HG02571 (cell line): ENCODE data around the gene ATR.

Experiments used
- ATAC-seq: cut with Tn5 transposase; IDR thresholded peaks from one replicate; pipeline ENCODE4 v1.9.1; 2021; ENCODE audit warnings: mild to moderate bottlenecking, moderate library complexity; ENCODE audit not compliant: unreplicated experiment

Gene ATR

DNA sequence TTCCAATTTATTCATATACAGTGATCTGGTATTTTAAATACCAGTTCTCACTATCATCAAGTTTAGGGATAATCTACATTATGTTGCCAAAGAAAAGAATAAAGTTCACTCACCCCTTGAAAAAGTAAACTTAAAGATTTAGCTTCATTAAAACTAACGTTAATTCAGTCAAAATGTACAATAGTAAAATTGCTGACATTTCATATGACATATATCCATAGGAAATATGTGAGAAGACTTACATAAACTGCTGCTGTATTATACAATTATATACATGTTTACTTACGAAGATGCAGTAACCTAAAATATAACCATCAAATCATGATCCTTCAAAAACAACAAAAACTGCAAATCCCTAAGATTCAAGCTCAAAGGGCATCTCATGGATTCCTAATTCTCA is 44.0 kb downstream of the ATR start:
- ATAC-seq = no peak

DNA sequence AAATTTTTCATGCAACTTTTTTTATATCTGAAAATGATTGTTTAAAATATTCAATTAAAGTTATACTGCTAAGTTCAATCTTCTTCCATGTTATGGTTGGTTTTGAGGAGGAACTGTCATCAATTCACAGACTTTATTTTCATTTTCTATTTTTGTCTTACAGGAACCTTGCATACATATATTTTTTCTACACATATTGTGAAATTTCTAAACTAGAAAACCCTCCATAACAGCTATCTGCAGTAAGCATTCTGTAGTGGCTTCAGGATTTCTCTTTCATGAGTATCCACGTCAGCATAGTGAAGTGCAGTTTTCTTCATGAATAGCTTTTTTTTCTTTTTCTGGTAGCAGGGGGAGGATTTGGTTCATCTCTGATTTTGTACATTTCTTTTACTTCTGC is 48.2 kb downstream of the ATR start:
- no peak for ATAC-seq

- ATAC-seq = no peak
Measured at GRCh38 chr3:142523921-142524566, 54.5 kb downstream of the ATR start.

DNA sequence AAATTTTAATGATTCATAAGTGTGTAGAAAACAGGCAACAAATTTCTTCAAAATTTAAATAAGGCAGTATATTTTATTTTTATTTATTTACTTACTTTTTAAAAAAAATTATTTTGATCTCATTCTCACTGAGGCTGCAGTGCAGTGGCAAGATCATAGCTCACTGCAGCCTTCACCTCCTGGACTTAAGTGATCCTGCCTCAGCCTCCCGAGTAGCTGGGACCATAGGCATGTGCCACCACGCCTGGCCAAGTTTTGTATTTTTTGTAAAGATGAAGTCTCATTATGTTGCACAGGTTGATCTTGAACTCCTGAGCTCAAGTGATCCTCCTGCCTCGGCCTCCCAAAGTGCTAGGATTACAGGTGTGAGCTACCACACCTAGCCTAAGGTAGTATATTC is 69.5 kb downstream of the ATR start:
- no peak for ATAC-seq

DNA sequence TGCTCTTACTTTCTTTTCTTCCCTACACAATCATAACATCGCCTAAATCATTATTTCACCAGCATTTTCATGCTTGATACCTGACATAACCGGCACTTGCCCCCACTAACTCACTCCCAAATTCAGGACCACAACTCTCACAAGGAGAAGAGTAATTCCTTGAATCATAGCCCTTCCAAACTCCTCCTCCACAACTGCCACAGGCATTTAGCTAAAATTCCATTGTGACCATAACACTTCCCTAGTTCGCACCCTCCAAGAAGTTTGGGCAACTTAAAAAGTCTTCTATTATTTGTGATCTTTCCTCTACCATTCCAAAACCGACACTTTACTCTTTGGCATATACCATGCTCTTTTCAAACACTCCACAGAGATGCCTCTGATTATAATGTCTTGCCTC is 71.3 kb downstream of the ATR start:
- no peak for ATAC-seq

DNA sequence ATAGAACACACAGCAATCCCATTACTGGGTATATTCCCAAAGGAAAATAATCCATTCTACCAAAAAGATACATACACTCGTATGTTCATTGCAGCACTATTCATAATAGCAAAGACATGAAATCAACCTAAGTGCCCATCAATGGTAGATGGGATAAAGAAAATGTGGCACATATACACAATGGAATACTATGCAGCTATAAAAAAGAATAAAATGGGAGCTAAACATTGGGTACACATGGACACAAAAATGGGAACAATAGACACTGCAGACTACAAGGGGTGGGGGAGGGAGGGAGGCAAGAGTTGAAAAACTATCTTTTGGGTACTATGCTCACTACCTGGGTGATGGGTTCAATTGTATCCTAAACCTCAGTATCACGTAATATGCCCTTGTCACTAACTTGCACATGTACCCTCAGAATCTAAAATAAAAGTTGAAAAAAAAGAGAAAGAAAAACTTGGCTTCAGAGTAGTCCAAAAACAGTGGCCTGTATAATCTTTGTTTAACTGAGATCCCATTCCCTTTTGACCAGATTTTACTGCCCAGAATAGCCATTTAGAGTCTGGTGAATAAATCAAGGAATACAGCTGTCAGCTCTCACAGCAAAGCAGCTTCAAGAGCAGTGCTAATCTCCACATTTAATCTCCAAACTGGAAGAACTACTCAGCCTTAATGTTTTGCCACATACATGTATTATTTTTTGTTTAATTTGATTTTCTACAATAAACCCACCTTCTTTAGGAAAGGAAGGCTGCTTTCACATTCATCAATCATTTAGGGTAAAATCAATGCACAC is 76.1 kb downstream of the ATR start:
- ATAC-seq = no peak

- ATAC-seq = no peak
Measured at GRCh38 chr3:142501004-142501926, 77.3 kb downstream of the ATR start.

- ATAC-seq = no peak
Measured at GRCh38 chr3:142500211-142500610, 78.3 kb downstream of the ATR start.

DNA sequence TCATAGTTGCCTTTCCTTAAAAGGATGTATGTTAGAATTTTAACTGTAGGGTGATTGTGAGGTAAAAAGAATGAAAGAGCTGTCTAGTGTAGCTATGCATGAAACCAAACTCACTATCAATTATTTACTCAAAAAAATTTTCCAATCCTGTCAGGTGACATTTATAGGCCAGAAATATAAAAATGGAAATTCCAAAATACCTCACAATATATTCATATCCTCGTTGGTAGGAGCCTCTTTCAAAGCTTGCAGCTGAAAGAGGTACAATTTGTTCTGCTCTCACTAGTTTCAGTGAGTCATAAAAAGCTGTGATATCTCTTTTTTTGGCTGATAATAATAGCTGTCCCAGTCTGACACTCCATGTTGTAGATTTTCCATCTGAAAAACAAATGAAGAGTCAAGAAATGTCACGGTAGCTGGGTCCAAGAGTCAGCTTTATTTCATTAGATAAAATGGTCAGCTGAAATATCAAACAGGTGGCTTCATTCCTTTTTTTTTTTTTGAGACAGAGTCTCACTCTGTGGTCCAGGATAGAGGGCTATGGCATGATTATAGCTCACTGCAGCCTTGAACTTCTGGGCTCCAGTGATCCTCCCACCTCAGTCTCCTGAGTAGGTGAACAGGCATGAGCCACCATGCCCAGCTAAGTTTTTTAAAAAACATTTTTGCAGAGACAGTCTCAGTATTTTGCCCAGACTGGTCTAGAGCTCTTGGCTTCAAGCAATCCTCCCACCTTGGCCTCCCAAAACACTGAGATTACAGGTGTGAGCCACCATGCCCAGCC is 79.9 kb downstream of the ATR start:
- ATAC-seq = peak; percentile 59

- ATAC-seq = no peak
Measured at GRCh38 chr3:142497729-142498128, 80.8 kb downstream of the ATR start.

DNA sequence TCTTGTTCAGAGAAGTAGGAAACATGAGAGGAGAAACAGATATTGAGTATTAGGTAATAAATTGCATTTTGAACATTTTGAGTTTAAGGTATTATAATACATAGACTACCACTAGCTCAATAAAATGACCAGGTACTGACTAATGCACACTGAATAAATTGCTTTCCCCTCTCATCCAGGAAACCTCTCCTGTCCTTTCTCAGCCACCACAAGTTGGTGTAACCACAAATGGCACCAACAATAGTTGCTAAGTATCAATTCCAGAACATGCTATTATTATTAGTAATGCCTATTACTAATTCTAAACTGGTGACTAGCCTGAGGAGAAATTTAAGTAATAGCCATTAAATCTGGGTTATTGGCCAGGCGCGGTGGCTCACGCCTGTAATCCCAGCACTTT is 83.4 kb downstream of the ATR start:
- ATAC-seq = no peak

GRCh38 chr3:142492184-142492583 is 86.3 kb downstream of the ATR start:
- ATAC-seq = no peak

- ATAC-seq = no peak
Measured at GRCh38 chr3:142489572-142490323, 88.8 kb downstream of the ATR start.

- no peak for ATAC-seq
Measured at GRCh38 chr3:142484912-142485435, 93.6 kb downstream of the ATR start.

DNA sequence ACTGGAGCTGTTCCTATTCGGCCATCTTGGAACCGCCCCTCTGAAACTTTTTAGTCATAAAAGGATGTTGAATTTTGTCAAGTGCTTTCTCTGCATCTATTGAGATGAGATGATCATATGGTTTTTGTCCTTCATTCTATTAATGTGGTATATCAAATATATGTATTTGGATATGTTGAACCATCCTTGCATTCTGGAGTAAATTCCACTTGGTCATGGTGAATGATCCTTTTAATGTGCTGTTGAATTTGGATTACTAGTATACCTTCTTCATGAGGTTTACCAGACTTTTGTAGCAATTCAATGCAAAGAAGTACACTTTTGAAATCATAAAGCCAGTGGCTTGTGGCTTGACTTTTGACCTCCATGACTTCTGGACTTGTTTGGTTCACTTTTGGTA is 97.3 kb downstream of the ATR start:
- no peak for ATAC-seq

GRCh38 chr3:142470826-142471225 is 107.7 kb downstream of the ATR start:
- no peak for ATAC-seq

DNA sequence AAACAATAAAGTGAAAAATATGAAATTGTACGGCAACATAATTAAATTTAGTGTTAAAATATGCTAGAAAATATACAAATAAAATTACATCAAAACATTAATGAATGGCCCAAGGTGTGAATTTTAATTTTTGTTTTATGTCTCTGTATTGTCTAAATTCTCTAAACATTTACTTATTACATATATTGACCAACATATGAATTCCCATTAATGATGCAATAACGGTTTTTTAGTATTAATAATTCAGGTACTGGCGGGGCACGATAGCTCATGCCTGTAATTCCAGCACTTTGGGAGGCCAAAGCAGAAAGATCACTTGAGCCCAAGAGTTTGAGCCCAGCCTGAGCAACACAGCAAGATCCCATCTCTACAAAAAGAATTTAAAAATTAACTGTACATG is 110.1 kb downstream of the ATR start:
- no peak for ATAC-seq

GRCh38 chr3:142467768-142468167 is 110.8 kb downstream of the ATR start:
- ATAC-seq = no peak

DNA sequence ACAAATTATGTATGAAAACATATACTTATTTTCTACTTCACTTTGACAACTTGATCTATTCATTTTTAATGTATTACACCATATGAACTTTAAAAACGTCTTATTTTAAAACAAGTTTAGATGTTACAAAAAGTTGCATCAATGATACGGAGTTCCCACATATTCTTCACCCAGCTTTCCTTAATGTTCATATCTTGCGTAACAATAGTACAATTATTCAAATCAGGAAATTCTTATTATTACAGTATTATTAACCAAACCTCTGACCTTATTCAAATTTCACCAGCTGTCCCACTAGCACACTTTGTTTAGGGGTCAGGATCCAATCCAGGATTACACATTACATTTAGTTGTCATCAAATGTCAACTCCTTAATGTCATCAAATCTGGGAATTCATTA is 117.8 kb downstream of the ATR start:
- no peak for ATAC-seq

DNA sequence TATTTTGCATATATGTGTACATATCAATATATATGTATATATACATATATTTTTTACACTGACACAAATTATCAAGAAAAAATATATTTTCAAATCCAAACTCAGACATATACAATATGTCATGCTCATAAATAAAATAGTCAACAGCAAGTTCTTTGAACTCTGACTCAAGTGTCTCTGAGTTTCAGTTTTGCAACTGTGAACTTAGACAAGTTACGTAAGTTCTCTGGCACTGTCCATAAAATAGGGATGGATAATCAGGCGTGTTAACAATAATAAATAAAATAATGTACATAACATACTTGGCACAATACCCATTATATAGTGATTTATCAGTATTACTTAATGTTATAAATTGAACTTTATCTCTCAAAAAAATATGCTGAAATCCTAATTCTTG is 118.6 kb downstream of the ATR start:
- no peak for ATAC-seq
